GM12801 (cell line): ENCODE results near the gene STUM.

ENCODE experiments used
- TF ChIP-seq, protein P1 (sequence below): IDR thresholded peaks from one replicate; pipeline ENCODE4 v1.5.1; 2011; ENCODE audit warnings: control low read depth; ENCODE audit not compliant: insufficient read length; ENCODE audit errors: extremely low read depth

STUM gene

DNA sequence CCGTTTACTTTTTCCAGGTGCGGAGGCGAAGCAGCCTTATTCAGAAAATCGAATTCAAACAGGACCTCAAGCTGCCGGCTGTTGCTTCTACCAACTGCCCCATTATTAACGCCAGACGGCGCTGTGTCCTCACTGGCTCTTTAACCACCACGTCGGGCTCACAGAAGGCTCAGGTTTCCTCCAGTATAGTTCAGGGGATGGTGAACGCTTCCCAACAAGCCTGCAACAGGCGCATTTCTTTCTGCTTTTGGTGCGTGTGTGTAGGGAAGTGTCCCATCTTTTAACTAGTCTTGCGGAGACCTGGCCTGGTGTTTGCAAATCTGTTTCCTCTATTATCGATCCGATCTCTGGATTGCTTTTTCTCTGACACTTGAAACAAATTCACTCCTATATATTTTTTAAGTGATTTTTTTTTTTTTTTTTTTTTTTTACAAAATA lies 791 bp upstream of the STUM start:
- TF ChIP-seq, protein P1, sequence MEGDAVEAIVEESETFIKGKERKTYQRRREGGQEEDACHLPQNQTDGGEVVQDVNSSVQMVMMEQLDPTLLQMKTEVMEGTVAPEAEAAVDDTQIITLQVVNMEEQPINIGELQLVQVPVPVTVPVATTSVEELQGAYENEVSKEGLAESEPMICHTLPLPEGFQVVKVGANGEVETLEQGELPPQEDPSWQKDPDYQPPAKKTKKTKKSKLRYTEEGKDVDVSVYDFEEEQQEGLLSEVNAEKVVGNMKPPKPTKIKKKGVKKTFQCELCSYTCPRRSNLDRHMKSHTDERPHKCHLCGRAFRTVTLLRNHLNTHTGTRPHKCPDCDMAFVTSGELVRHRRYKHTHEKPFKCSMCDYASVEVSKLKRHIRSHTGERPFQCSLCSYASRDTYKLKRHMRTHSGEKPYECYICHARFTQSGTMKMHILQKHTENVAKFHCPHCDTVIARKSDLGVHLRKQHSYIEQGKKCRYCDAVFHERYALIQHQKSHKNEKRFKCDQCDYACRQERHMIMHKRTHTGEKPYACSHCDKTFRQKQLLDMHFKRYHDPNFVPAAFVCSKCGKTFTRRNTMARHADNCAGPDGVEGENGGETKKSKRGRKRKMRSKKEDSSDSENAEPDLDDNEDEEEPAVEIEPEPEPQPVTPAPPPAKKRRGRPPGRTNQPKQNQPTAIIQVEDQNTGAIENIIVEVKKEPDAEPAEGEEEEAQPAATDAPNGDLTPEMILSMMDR = peak; percentile 97

DNA sequence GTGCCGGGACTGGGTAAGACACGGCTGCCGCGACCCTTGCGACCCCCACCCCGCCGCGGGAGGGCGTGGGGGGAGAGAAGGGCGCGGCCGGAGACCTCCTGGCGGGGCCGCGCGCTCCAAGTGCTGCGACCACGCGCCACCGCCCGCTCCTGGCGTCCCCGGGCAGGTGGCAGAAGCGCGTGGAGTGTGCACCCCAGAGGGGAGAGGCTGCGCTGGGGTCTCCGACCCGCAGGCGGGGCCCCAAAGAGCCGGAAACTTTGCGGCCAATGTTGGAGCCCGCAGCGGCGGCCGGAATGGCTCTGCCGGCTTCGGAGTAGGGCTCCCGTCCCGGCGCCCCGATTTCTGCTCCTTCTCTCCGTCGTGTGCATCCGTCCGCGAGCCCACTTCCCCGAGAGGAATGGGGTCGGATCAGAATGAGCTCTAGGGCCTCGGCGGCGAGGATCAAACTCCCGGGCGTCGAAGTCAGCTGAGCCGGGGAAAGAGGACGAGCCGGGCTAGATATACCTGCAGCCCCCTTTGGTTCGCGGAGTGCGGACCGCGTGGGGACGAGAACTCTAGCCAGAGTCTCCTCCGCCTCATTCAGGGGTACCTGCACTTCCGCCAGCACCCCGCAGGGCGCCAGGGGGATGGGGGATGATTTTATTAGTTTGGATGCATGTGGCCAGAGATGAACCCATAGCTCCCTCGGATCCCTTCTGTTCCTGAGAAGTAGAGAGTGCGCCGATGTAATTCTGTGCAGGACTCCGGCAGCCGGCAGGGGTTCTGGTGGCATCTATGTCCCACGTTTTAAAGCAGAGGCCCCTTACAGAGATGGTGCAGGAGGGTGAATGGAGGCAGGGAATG lies 751 bp downstream of the STUM start:
- TF ChIP-seq, protein P1 = no peak

DNA sequence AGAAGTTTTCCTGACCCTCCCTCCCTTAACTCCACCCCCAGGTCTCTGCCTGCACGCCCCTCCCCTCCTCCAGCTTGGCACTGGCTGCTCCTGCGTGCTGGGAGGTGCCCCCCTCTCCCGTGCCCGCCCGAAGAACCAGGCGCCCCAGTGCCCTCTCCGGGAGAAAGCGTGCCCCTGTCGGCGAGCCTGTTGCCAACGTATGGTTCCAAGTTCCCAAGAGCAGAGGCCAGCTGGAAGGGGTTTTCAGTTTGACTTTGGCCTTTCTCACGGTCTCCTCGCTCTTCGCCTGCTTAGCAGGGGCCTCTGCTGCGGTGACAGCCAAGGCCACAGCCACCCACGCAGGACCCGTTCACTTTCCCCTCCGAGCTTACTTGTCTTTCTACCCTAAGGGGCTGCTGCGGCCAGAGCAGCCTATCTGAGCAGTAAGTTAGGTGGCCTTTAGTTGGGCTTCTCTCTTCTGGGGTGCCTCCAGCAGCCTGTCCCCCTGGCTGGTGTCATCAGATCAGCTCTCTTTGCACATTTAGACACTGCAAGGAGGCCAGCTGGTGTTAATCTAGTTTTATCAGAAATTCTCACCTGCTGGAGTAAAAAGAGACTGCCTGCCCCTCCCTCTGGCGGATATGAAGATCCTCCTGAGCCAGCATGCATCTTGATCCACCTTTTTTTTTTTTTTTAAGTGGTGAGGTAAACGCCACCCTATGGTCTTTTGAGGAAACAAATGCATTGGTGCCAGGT lies 1.5 kb downstream of the STUM start:
- TF ChIP-seq, protein P1 = no peak

DNA sequence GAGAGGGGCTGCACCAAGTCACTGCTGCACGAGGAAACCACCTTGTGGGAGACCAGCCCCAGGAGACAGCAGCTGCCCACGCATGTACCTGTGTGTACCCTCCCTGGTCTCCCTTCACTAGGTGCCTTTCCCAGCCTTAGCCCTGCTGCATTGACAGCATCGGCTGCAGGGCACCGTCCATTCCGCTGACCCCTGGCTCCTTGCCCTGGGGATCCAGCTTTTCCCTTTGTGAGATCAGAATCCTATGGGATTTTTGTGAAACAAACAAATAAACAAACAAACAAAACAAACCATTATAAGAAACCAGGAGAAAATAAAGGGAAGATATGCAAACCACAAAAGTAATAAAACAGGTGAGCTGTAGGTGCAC lies 2.1 kb downstream of the STUM start:
- TF ChIP-seq, protein P1 = no peak

DNA sequence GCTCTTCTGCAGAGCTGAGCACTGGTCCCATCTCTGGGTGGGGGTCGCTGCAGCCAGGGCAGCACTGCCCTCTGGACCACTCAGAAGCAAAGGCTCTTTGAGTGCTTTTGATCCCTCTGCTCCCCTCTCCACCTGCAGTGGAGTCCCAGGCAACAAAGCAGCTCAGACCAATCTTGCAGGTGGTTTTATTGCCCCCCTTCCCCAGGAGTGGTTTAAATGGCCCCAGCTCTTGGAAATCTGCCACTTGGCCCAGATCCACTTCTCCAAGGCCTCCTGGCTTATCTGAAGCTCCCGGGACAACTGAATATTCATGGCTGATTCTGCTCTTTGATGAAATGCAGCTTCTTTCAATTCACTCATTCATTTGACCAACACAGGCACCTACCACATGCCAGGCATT lies 2.7 kb downstream of the STUM start:
- TF ChIP-seq, protein P1 = no peak

DNA sequence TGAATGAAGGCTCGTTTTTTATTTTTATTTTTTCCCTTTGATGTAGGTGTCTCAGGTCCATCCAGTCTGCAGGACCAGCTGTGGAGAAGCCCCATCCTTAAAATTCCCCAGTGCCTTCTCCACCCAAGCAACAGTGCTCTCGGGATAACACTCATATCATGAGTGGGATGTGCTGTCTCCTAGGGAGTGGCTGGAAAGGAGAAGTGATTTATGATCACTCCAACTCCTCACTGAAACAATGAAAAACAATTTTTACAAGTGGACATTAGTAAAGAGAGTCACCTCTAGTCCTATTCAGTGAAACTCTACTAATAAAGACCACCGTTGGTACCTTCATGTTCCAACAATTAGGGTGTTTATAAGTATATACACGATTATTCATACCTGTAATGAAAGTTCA lies 3.5 kb downstream of the STUM start:
- TF ChIP-seq, protein P1 = no peak

DNA sequence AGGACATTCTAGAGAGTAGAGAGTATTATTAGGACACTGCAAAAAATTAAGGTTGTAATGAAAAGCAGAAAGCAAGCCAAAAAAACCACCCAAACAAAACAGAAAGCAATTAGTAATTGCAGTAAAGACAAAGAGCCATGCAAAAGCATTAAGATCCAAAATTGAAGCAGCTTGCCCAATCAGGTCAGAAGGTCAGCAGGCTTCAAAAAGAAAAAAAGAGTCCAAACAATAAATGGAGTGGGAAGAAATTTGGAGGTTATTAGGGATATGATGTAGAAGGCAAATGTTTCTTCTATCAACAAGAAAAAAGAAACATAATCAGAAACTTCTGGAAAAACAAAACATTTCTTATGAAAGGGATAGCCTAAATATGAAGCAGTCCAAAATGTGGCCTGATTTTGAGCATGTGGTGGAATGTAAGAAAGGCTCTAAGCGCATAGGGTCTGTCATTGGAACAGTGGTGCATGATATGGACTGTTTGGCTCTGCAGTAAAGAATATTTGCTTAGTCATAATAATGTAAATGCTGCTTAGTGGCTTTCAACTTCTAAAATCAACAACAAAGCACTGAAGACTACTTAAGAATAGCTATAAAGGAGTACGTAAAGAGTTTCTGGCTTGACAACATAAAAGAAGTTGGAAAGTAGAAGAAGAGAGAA lies 4.8 kb downstream of the STUM start:
- TF ChIP-seq, protein P1 = no peak
